Measurements from ENCODE around the gene C16orf78. TPM values are rescaled to one million over a fixed set of nuclear protein-coding genes. Genes with fewer than 3 reads are reported as not detected.

Gene C16orf78
- polyA plus RNA-seq, 1 donor from 2014 or later, result not detected

DNA sequence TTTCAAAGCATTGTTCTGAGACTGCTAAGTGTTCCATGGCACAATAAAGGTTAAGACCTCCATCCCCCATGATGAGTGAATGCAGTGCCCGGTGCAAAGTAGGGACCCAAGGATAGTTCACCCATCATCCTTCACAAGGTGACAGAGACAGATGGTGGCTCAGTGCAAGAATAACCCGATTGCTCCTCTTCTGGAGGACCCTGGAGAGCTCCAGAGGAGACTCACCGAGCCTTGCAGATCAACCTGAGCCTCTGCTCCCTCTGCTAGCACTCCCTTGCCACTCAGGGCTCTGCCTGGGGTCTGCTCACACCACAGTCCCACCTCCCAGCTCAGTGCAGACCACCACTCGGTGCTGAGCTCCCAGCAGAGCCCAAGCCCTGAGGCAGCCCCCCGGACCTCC is 49.3 kb downstream of the C16orf78 start:
- Histone ChIP-seq H4K20me1 (ENCODE audit: insufficient read depth) (no peaks in the 10 kb centered on the region), H2AFZ (ENCODE audit: low read depth, low read length) (no peak overlapping the region), H3K9ac (ENCODE audit: low read length) (no peak overlapping the region), H3K27me3 (ENCODE audit: insufficient read depth, low read depth, low read length) (no peaks in the 10 kb centered on the region), H3K27ac (ENCODE audit: low read length) (no peak overlapping the region), H3K4me3 (ENCODE audit: low read length) (no peak overlapping the region), H3K9me2 (ENCODE audit: insufficient read depth, low read length) (no peaks in the 10 kb centered on the region), H3K36me3 (ENCODE audit: insufficient read depth, low read length) (no peaks in the 10 kb centered on the region), H3K79me2 (replicated peaks; ENCODE audit: insufficient read depth, low read length) (no peaks in the 10 kb centered on the region), H3K9me3 (ENCODE audit: low read length) (no peaks in the 10 kb centered on the region), H3K4me2 (ENCODE audit: low read length) (no peak overlapping the region), H3F3A (ENCODE audit: insufficient read depth, low read length, poor library complexity, severe bottlenecking) (no peaks in the 10 kb centered on the region)
- no peak for TF ChIP-seq TAF1 (IDR thresholded peaks at IDR 0.05; ENCODE audit: low read depth)
- no peak for TF ChIP-seq SMC3 (conservative IDR thresholded peaks at IDR 0.05; ENCODE audit: poor library complexity)
- TF ChIP-seq EZH2 (IDR thresholded peaks at IDR 0.05; ENCODE audit: borderline replicate concordance, insufficient read depth, low read length, poor library complexity, severe bottlenecking), result no peak
- TF ChIP-seq, protein P1, sequence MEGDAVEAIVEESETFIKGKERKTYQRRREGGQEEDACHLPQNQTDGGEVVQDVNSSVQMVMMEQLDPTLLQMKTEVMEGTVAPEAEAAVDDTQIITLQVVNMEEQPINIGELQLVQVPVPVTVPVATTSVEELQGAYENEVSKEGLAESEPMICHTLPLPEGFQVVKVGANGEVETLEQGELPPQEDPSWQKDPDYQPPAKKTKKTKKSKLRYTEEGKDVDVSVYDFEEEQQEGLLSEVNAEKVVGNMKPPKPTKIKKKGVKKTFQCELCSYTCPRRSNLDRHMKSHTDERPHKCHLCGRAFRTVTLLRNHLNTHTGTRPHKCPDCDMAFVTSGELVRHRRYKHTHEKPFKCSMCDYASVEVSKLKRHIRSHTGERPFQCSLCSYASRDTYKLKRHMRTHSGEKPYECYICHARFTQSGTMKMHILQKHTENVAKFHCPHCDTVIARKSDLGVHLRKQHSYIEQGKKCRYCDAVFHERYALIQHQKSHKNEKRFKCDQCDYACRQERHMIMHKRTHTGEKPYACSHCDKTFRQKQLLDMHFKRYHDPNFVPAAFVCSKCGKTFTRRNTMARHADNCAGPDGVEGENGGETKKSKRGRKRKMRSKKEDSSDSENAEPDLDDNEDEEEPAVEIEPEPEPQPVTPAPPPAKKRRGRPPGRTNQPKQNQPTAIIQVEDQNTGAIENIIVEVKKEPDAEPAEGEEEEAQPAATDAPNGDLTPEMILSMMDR (IDR thresholded peaks at IDR 0.05; ENCODE audit: poor library complexity, severe bottlenecking), result no peak
- no peak for TF ChIP-seq EP300 (conservative IDR thresholded peaks at IDR 0.05; ENCODE audit: poor library complexity, severe bottlenecking)
- TF ChIP-seq, protein P2, sequence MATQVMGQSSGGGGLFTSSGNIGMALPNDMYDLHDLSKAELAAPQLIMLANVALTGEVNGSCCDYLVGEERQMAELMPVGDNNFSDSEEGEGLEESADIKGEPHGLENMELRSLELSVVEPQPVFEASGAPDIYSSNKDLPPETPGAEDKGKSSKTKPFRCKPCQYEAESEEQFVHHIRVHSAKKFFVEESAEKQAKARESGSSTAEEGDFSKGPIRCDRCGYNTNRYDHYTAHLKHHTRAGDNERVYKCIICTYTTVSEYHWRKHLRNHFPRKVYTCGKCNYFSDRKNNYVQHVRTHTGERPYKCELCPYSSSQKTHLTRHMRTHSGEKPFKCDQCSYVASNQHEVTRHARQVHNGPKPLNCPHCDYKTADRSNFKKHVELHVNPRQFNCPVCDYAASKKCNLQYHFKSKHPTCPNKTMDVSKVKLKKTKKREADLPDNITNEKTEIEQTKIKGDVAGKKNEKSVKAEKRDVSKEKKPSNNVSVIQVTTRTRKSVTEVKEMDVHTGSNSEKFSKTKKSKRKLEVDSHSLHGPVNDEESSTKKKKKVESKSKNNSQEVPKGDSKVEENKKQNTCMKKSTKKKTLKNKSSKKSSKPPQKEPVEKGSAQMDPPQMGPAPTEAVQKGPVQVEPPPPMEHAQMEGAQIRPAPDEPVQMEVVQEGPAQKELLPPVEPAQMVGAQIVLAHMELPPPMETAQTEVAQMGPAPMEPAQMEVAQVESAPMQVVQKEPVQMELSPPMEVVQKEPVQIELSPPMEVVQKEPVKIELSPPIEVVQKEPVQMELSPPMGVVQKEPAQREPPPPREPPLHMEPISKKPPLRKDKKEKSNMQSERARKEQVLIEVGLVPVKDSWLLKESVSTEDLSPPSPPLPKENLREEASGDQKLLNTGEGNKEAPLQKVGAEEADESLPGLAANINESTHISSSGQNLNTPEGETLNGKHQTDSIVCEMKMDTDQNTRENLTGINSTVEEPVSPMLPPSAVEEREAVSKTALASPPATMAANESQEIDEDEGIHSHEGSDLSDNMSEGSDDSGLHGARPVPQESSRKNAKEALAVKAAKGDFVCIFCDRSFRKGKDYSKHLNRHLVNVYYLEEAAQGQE (IDR thresholded peaks at IDR 0.05; ENCODE audit: borderline replicate concordance), result no peak
- TF ChIP-seq MXI1 (conservative IDR thresholded peaks at IDR 0.05; ENCODE audit: poor library complexity, severe bottlenecking), result no peak
- no peak for TF ChIP-seq POLR2AphosphoS5 (IDR thresholded peaks at IDR 0.05)
- TF ChIP-seq RAD21 (conservative IDR thresholded peaks at IDR 0.05), result no peak

DNA sequence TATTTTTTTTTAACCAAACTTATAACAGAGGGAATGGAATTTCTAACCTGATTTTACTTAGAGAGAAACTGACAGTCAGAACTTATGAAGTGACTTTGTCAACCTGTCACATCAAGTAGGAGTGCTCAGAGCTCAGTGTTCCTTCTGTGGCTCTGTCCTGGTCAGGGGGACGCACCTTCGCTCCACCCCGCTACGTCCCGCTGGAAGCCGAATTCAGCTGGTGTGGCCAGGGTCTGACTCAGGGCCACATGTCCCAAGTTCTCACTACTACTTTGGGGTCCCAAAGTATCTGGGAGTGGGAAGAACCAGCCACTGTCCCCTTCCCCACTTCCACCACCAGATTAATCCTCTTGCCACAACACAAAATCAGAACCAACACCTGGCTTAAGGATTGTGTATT is 51.4 kb downstream of the C16orf78 start:
- H3K36me3 ChIP-seq (ENCODE audit: insufficient read depth, low read length), result no peaks in the 10 kb centered on the region
- no peaks in the 10 kb centered on the region for H3K79me2 ChIP-seq (replicated peaks; ENCODE audit: insufficient read depth, low read length)
- no peak for TF ChIP-seq RAD21 (conservative IDR thresholded peaks at IDR 0.05)
- TF ChIP-seq, protein P1 (IDR thresholded peaks at IDR 0.05; ENCODE audit: poor library complexity, severe bottlenecking), result no peak
- no peak for TF ChIP-seq POLR2AphosphoS5 (IDR thresholded peaks at IDR 0.05)
- TF ChIP-seq EP300 (conservative IDR thresholded peaks at IDR 0.05; ENCODE audit: poor library complexity, severe bottlenecking), result no peak
- no peak for TF ChIP-seq MXI1 (conservative IDR thresholded peaks at IDR 0.05; ENCODE audit: poor library complexity, severe bottlenecking)
- TF ChIP-seq EZH2 (IDR thresholded peaks at IDR 0.05; ENCODE audit: borderline replicate concordance, insufficient read depth, low read length, poor library complexity, severe bottlenecking), result no peak
- TF ChIP-seq, protein P2 (IDR thresholded peaks at IDR 0.05; ENCODE audit: borderline replicate concordance), result no peak
- no peak for TF ChIP-seq TAF1 (IDR thresholded peaks at IDR 0.05; ENCODE audit: low read depth)
- TF ChIP-seq SMC3 (conservative IDR thresholded peaks at IDR 0.05; ENCODE audit: poor library complexity), result no peak
- no peaks in the 10 kb centered on the region for H3K27me3 ChIP-seq (ENCODE audit: insufficient read depth, low read depth, low read length)
- H4K20me1 ChIP-seq (ENCODE audit: insufficient read depth), result no peaks in the 10 kb centered on the region
- H3K9me2 ChIP-seq (ENCODE audit: insufficient read depth, low read length), result no peaks in the 10 kb centered on the region
- no peak overlapping the region for H3K9ac ChIP-seq (ENCODE audit: low read length)
- H3K9me3 ChIP-seq (ENCODE audit: low read length), result no peaks in the 10 kb centered on the region
- H3F3A ChIP-seq (ENCODE audit: insufficient read depth, low read length, poor library complexity, severe bottlenecking), result no peaks in the 10 kb centered on the region
- H3K27ac ChIP-seq (ENCODE audit: low read length), result no peak overlapping the region
- H3K4me3 ChIP-seq (ENCODE audit: low read length), result no peak overlapping the region
- no peak overlapping the region for H3K4me2 ChIP-seq (ENCODE audit: low read length)
- H2AFZ ChIP-seq (ENCODE audit: low read depth, low read length), result no peak overlapping the region

Data from neural cell (in vitro differentiated cells).